Lower leg skin (tissue), 4 donors: ENCODE results near the gene MYADML2. TPM values are rescaled to one million over a fixed set of nuclear protein-coding genes. Genes with fewer than 3 reads are reported as not detected.

Source experiments
- DNase-seq, 2 donors: peaks; one replicate each; pipeline ENCODE4 v3.0.0-alpha.2; 2019; ENCODE audit warnings: low spot score in 2 of 2
- H3K4me3 ChIP-seq: fragments of 200-600 bp; sonication (generic); 2 replicates; pipeline ENCODE4 v1.5.1; 2017; ENCODE audit warnings: mild to moderate bottlenecking, low read depth; ENCODE audit not compliant: poor library complexity, severe bottlenecking
- CTCF ChIP-seq, 3 donors: fragments of 450-650 bp; IDR thresholded peaks; one replicate each; pipeline ENCODE4 v1.5.1; 2016; ENCODE audit warnings: antibody characterized with exemption in 3 of 3, mild to moderate bottlenecking in 3 of 3, moderate library complexity in 2 of 3
- POLR2A ChIP-seq, 2 donors: fragments of 450-650 bp; IDR thresholded peaks; one replicate each; pipeline ENCODE4 v1.6.1; 2016 to 2017; ENCODE audit warnings: antibody characterized with exemption in 2 of 2, mild to moderate bottlenecking in 1 of 2, moderate library complexity in 1 of 2
- WGBS, 2 donors: methylation state at CpG; one replicate each; pipeline ENCODE4 v1.1.5; 2018; 5-methylcytosine and 5-hydroxymethylcytosine counted together
- intact Hi-C: fragments of 100-400 bp; cut with DNase I; formaldehyde crosslinking; loops from one replicate; pipeline ENCODE4 v1.15.0; 2023; ENCODE audit warnings: low total_unique reads
- total RNA-seq, 4 donors: library from RNA; depleted of rRNA; stranded (reverse); fragments of >200 nt; gene quantifications; one replicate each; pipeline ENCODE4 v1.1.0, GENCODE V29; 2016

Gene MYADML2
- total RNA-seq, 4 donors from 2014 or later: not detected

GRCh38 chr17:81968850-81969812 is 22.1 kb upstream of the MYADML2 start:
- 75 to 88% methylated on average over 12 of the region's 12 CpGs for WGBS, 2 donors
- intact Hi-C loops: no loop called here
- no peak for DNase-seq
- H3K4me3 ChIP-seq: no peak overlapping the region
- TF ChIP-seq POLR2A (IDR thresholded peaks at IDR 0.05) (no peak), CTCF (IDR thresholded peaks at IDR 0.05) (no peak)

- intact Hi-C loops: no loop called here
- TF ChIP-seq CTCF (IDR thresholded peaks at IDR 0.05): no peak
- TF ChIP-seq POLR2A (IDR thresholded peaks at IDR 0.05): no peak
- no peak overlapping the region for H3K4me3 ChIP-seq
- 31 to 36% methylated on average over 7 of the region's 7 CpGs for WGBS, 2 donors
- no peak for DNase-seq
Measured at GRCh38 chr17:81968396-81968745, 21.3 kb upstream of the MYADML2 start.

- WGBS, 2 donors: 7 to 9% methylated on average over 35 of the region's 36 CpGs
- DNase-seq: peak; percentile 78 to 95
- H3K4me3 ChIP-seq: no peak overlapping the region
- intact Hi-C loops: no loop called here
- no peak for TF ChIP-seq POLR2A (IDR thresholded peaks at IDR 0.05)
Measured at GRCh38 chr17:81967533-81968395, 20.7 kb upstream of the MYADML2 start.

- no peak overlapping the region for H3K4me3 ChIP-seq
- DNase-seq: no peak
- 30 to 36% methylated on average over 5 of the region's 5 CpGs for WGBS, 2 donors
- no peak for TF ChIP-seq CTCF (IDR thresholded peaks at IDR 0.05)
- no peak for TF ChIP-seq POLR2A (IDR thresholded peaks at IDR 0.05)
- intact Hi-C loops: no loop called here
Measured at GRCh38 chr17:81967244-81967532, 20.2 kb upstream of the MYADML2 start.

GRCh38 chr17:81966343-81967243 is 19.6 kb upstream of the MYADML2 start:
- DNase-seq: no peak
- WGBS, 2 donors: 59 to 71% methylated on average over 24 to 35 of the region's 41 CpGs
- intact Hi-C loops: no loop called here
- TF ChIP-seq POLR2A (IDR thresholded peaks at IDR 0.05) (no peak), CTCF (IDR thresholded peaks at IDR 0.05) (peak in 1 of 3 donors; percentile 62)
- H3K4me3 ChIP-seq: no peak overlapping the region
